Epithelial cell of esophagus (primary cell): ENCODE measurements around the gene RDH8.

Experiments used
- DNase-seq: peaks from one replicate; pipeline ENCODE4 v3.0.0; 2010; ENCODE audit warnings: low read depth
- H3K4me3 ChIP-seq: 2 replicates; pipeline ENCODE4 v1.5.1; 2011; ENCODE audit warnings: mild to moderate bottlenecking, low read length, control low read depth
- CTCF ChIP-seq: IDR thresholded peaks from 2 replicates; pipeline ENCODE4 v1.5.1; 2011; ENCODE audit warnings: low read depth, mild to moderate bottlenecking, low read length, control low read depth, inconsistent platforms; ENCODE audit not compliant: insufficient read depth; ENCODE audit errors: missing control alignments

Gene RDH8

GRCh38 chr19:10005632-10006334 lies 7.5 kb upstream of the RDH8 start:
- DNase-seq: no peak
- no peak for TF ChIP-seq CTCF
- no peak overlapping the region for H3K4me3 ChIP-seq

- TF ChIP-seq CTCF: no peak
- no peak for DNase-seq
- no peak overlapping the region for H3K4me3 ChIP-seq
Measured at GRCh38 chr19:10006335-10006708, 7.0 kb upstream of the RDH8 start.

GRCh38 chr19:10006752-10007323 lies 6.4 kb upstream of the RDH8 start:
- DNase-seq: no peak
- no peak for TF ChIP-seq CTCF
- H3K4me3 ChIP-seq: no peak overlapping the region

- H3K4me3 ChIP-seq: no peak overlapping the region
- DNase-seq: no peak
- TF ChIP-seq CTCF: no peak
Measured at GRCh38 chr19:10007371-10008183, 5.7 kb upstream of the RDH8 start.

GRCh38 chr19:10008184-10008765 lies 5.0 kb upstream of the RDH8 start:
- no peak for TF ChIP-seq CTCF
- H3K4me3 ChIP-seq: no peak overlapping the region
- no peak for DNase-seq

- DNase-seq: peak; percentile 31
- TF ChIP-seq CTCF: no peak
- no peak overlapping the region for H3K4me3 ChIP-seq
Measured at GRCh38 chr19:10009714-10010224, 3.5 kb upstream of the RDH8 start.
